Measurements from ENCODE around the gene DYTN.

DNA sequence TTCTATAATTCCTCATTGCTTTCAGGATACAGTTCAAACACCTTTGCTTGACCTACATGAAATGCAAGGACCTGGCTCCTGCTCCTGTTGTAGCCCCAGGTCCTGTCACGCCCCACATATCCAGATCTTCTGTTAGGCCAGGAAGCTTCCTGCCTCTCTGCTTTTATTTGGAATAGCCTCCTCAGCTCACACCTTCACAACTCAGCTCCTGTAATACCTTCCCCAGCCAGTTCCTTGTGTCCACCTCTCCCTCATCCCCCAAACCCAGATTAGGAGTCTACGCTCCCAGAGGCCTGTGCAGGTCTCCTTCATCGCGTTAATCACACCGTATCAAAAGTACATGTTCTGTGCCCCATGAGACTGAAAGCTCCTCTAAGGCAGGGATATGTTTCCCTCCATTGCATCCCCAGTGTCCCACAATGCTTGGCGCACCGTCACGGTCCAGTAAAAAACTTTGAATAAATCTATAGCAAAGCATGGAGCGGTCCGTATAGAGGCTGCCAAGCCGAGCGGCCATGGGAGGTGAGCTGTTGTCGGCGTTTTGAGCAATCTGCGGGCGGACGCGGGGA, 46.6 kb upstream of the DYTN start:
- TF ChIP-seq, protein P1, sequence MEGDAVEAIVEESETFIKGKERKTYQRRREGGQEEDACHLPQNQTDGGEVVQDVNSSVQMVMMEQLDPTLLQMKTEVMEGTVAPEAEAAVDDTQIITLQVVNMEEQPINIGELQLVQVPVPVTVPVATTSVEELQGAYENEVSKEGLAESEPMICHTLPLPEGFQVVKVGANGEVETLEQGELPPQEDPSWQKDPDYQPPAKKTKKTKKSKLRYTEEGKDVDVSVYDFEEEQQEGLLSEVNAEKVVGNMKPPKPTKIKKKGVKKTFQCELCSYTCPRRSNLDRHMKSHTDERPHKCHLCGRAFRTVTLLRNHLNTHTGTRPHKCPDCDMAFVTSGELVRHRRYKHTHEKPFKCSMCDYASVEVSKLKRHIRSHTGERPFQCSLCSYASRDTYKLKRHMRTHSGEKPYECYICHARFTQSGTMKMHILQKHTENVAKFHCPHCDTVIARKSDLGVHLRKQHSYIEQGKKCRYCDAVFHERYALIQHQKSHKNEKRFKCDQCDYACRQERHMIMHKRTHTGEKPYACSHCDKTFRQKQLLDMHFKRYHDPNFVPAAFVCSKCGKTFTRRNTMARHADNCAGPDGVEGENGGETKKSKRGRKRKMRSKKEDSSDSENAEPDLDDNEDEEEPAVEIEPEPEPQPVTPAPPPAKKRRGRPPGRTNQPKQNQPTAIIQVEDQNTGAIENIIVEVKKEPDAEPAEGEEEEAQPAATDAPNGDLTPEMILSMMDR (IDR thresholded peaks at IDR 0.05) = peak in 1 of 6 experiments; percentile 12
- TF ChIP-seq POLR2A (IDR thresholded peaks at IDR 0.05) = no peak

Measured in esophagus squamous epithelium (tissue), 4 donors.